GM12878 (cell line): Measurements from ENCODE around the gene CHCHD1. TPM values are rescaled to one million over a fixed set of nuclear protein-coding genes. Genes with fewer than 3 reads are reported as not detected.
A peak's percentile ranks its signal among the peaks of the same experiment; 100 is the strongest.

ENCODE experiments used
- ATAC-seq: fragments of 200-7000 bp; cut with Tn5 transposase; 3 replicates; pipeline ENCODE4 v1.9.1; 2020; ENCODE audit warnings: mild to moderate bottlenecking, moderate library complexity
- BruUV-seq: library from RNA; stranded (reverse); fragments of 400-500 nt; replicated peaks from 2 replicates; lab custom pipeline; 2021; lab: Mats Ljungman, UMichigan
- CTCF ChIA-PET: fragments of 300-600 bp; sonication (Branson Sonifier 250); formaldehyde crosslinking; extraction: SDS; loops from one replicate; lab custom pipeline; 2021; ENCODE audit warnings: inconsistent platforms; lab: Yijun Ruan, JAX
- POLR2A ChIA-PET: fragments of 350-600 bp; formaldehyde crosslinking; extraction: SDS; loops from one replicate; lab custom pipeline; 2021; ENCODE audit warnings: inconsistent platforms; lab: Charles Lee
- RAD21 ChIA-PET: fragments of 300-600 bp; sonication (Branson Sonifier 250); formaldehyde crosslinking; loops from one replicate; lab custom pipeline; 2023; ENCODE audit warnings: antibody characterized with exemption; ENCODE audit not compliant: unreplicated experiment; lab: Charles Lee
- SMC1A ChIA-PET: fragments of 300-600 bp; sonication (Branson Sonifier 250); formaldehyde crosslinking; loops from one replicate; lab custom pipeline; 2023; ENCODE audit not compliant: unreplicated experiment, uncharacterized antibody; lab: Charles Lee
- DNase-seq: peaks from one replicate; pipeline ENCODE4 v3.0.0-alpha.2; 2011; ENCODE audit warnings: low read depth, low spot score
- FAIRE-seq: peaks from 3 replicates; lab custom pipeline; 2011; peaks lifted over from hg19 to GRCh38; lab: Jason Lieb, UNC
- H2AFZ ChIP-seq: 2 replicates; pipeline ENCODE4 v1.6.0; 2011; ENCODE audit warnings: low read depth, low read length, control low read depth; ENCODE audit not compliant: control insufficient read depth
- H3K27ac ChIP-seq: 2 replicates; pipeline ENCODE4 v1.5.1; 2011; ENCODE audit warnings: control low read depth; ENCODE audit not compliant: control insufficient read depth, insufficient read depth
- H3K27me3 ChIP-seq, 2 experiments: replicated peaks in 1 of 2; 2 replicates each; pipeline versions ENCODE4 v1.6.0 to v1.6.1; 2011; ENCODE audit warnings: low read length in 1 of 2; ENCODE audit not compliant: control insufficient read depth in 2 of 2, insufficient read depth in 2 of 2
- H3K36me3 ChIP-seq, 2 experiments: 2 replicates each; pipeline ENCODE4 v1.5.1; 2011; ENCODE audit warnings: low read length in 1 of 2; ENCODE audit not compliant: control insufficient read depth in 2 of 2, insufficient read depth in 2 of 2
- H3K4me1 ChIP-seq: 2 replicates; pipeline ENCODE4 v1.6.1; 2011; ENCODE audit warnings: mild to moderate bottlenecking, low read length, moderate library complexity, mixed read lengths; ENCODE audit not compliant: control insufficient read depth, insufficient read depth
- H3K4me2 ChIP-seq: 2 replicates; pipeline ENCODE4 v1.6.0; 2011; ENCODE audit warnings: control low read depth; ENCODE audit not compliant: control insufficient read depth, insufficient read depth
- H3K4me3 ChIP-seq: fragments of 200-600 bp; sonication (generic); 2 replicates; pipeline ENCODE4 v1.5.1; 2016
- H3K79me2 ChIP-seq: 2 replicates; pipeline ENCODE4 v1.6.0; 2011; ENCODE audit warnings: low read length; ENCODE audit not compliant: control insufficient read depth, insufficient read depth
- H3K9ac ChIP-seq: 2 replicates; pipeline ENCODE4 v1.8.0; 2011; ENCODE audit warnings: low read length, control low read depth, mixed read lengths; ENCODE audit not compliant: control insufficient read depth, insufficient read depth
- H3K9me3 ChIP-seq: replicated peaks from 3 replicates; pipeline ENCODE4 v1.5.1; 2011; ENCODE audit warnings: mild to moderate bottlenecking, low read length; ENCODE audit not compliant: control insufficient read depth, insufficient read depth
- H4K20me1 ChIP-seq: 2 replicates; pipeline ENCODE4 v1.6.0; 2011; ENCODE audit not compliant: control insufficient read depth, insufficient read depth
- BACH1 ChIP-seq: fragments of 450-650 bp; IDR thresholded peaks from 2 replicates; pipeline ENCODE4 v1.6.1; 2017; ENCODE audit warnings: mild to moderate bottlenecking, borderline replicate concordance
- JUND ChIP-seq: IDR thresholded peaks from 2 replicates; pipeline ENCODE4 v1.6.1; 2012; ENCODE audit warnings: low read depth, mild to moderate bottlenecking, low read length, improper control_type of control experiment, moderate library complexity
- KDM1A ChIP-seq: fragments of 200-600 bp; sonication (generic); IDR thresholded peaks from 2 replicates; pipeline ENCODE4 v1.6.1; 2016; ENCODE audit warnings: borderline replicate concordance
- KLF5 ChIP-seq: fragments of 450-650 bp; IDR thresholded peaks from 2 replicates; pipeline ENCODE4 v1.6.1; 2014; ENCODE audit warnings: mild to moderate bottlenecking; ENCODE audit not compliant: partially characterized antibody
- MEF2B ChIP-seq: fragments of 450-650 bp; IDR thresholded peaks from 2 replicates; pipeline ENCODE4 v1.6.1; 2018; ENCODE audit warnings: mild to moderate bottlenecking, moderate library complexity; ENCODE audit not compliant: partially characterized antibody, poor library complexity, severe bottlenecking
- MXI1 ChIP-seq: fragments of 150-350 bp; IDR thresholded peaks from 2 replicates; pipeline ENCODE4 v1.6.1; 2011; ENCODE audit warnings: low read depth, mild to moderate bottlenecking, inconsistent platforms, low read length, improper control_type of control experiment
- PAX5 ChIP-seq: IDR thresholded peaks from 2 replicates; pipeline ENCODE4 v1.6.1; 2011; ENCODE audit warnings: low read depth, low read length, borderline replicate concordance
- POLR2A ChIP-seq: IDR thresholded peaks from 2 replicates; pipeline ENCODE4 v1.6.1; 2011; ENCODE audit warnings: low read depth, mild to moderate bottlenecking, low read length
- RB1 ChIP-seq: fragments of 450-650 bp; formaldehyde crosslinking; IDR thresholded peaks from 2 replicates; pipeline ENCODE4 v1.6.1; 2017; ENCODE audit warnings: mild to moderate bottlenecking, borderline replicate concordance
- RCOR1 ChIP-seq: conservative IDR thresholded peaks from 2 replicates; pipeline ENCODE4 v1.6.1; 2012; ENCODE audit warnings: low read depth, low read length, improper control_type of control experiment
- REST ChIP-seq: IDR thresholded peaks from 2 replicates; pipeline ENCODE4 v1.6.1; 2012; ENCODE audit warnings: mild to moderate bottlenecking, low read depth, low read length
- SMAD1 ChIP-seq: fragments of 450-650 bp; IDR thresholded peaks from 2 replicates; pipeline ENCODE4 v1.6.1; 2018; ENCODE audit warnings: mild to moderate bottlenecking, low read depth; ENCODE audit not compliant: partially characterized antibody
- SMAD5 ChIP-seq: IDR thresholded peaks from 2 replicates; pipeline ENCODE4 v1.6.1; 2016; ENCODE audit warnings: antibody characterized with exemption, low read depth
- SRF ChIP-seq, 2 experiments: IDR thresholded peaks; 2 replicates each; pipeline ENCODE4 v1.6.1; 2011; ENCODE audit warnings: low read depth in 2 of 2, low read length in 2 of 2, mild to moderate bottlenecking in 1 of 2, moderate library complexity in 1 of 2
- TAF1 ChIP-seq: IDR thresholded peaks from 2 replicates; pipeline ENCODE4 v1.6.1; 2011; ENCODE audit warnings: mild to moderate bottlenecking, low read depth, low read length, borderline replicate concordance
- TBL1XR1 ChIP-seq: IDR thresholded peaks from 2 replicates; pipeline ENCODE4 v1.6.1; 2012; ENCODE audit warnings: low read depth, low read length, improper control_type of control experiment
- USF2 ChIP-seq: IDR thresholded peaks from 2 replicates; pipeline ENCODE4 v1.6.1; 2011; ENCODE audit warnings: low read depth, low read length, improper control_type of control experiment, borderline replicate concordance
- ZNF217 ChIP-seq: fragments of 450-650 bp; IDR thresholded peaks from 2 replicates; pipeline ENCODE4 v1.6.1; 2017; ENCODE audit warnings: antibody characterized with exemption, mild to moderate bottlenecking
- WGBS: methylation state at CpG from one replicate; pipeline ENCODE4 v1.1.6; 2016; ENCODE audit warnings: low lambda C conversion rate; ENCODE audit not compliant: insufficient replicate concordance, insufficient coverage; ENCODE audit errors: missing lambda C conversion rate; 5-methylcytosine and 5-hydroxymethylcytosine counted together
- in situ Hi-C: fragments of 300-500 bp; cut with MboI; formaldehyde crosslinking; loops from 9 replicates; pipeline ENCODE4 v1.14.3; 2018; ENCODE audit warnings: mixed read lengths
- intact Hi-C: fragments of 100-400 bp; cut with micrococcal nuclease; formaldehyde crosslinking; loops from one replicate; pipeline ENCODE4 v1.14.2; 2022; ENCODE audit not compliant: unreplicated experiment
- polyA plus RNA-seq, 11 experiments: library from polyadenylated mRNA; depleted of rRNA in 4 of 11; unstranded in 6 of 11; stranded (reverse) in 5 of 11; fragments of >200 nt; fragmentation: Nextera tagmentation in 4 of 11; fragmentation: Illumina TruSeq in 1 of 11; extraction: Ambion mirVana in 4 of 11; extraction: Trizol in 1 of 11; gene quantifications; 1 replicate in 1 of 11; 2 replicates in 10 of 11; pipeline versions ENCODE4 v1.2.1 to v1.2.3, GENCODE V29; 2011 to 2016; ENCODE audit warnings: inconsistent platforms in 2 of 11, missing spikeins in 2 of 11, low read depth in 1 of 11
- total RNA-seq, 4 experiments: library from RNA; depleted of rRNA in 3 of 4; stranded (reverse); fragments of >200 nt in 3 of 4; fragmentation: Illumina TruSeq in 1 of 4; extraction: Trizol in 1 of 4; gene quantifications; 2 replicates each; pipeline versions ENCODE4 v1.2.1 to v1.2.3, GENCODE V29; 2013 to 2021

Gene CHCHD1
- total and polyA plus RNA-seq, 10 of the 15 experiments (the other 5 are each of a cell fraction or from before 2014, with no cell fraction given), result 35.0 to 132 (median 70.0) TPM

- H3K4me2 ChIP-seq, result peak overlapping the region; percentile 92
- peaks cover 59% of the 10 kb centered on the region for H3K79me2 ChIP-seq
- 1% methylated on average over 90 of the region's 101 CpGs for WGBS
- intact Hi-C loops, result loop anchor here (2.0 to 5.0 kb wide), 3 partner anchors 40 to 106 kb away; partner anchors contain the start of gene NDST2
- ChIA-PET SMC1A (interaction anchor here (0.5 to 6.5 kb wide), 13 partner anchors 9 to 1138 kb away, joined by 3 to 46 read pairs (median 6); partner anchors contain the start of genes CHCHD1, SEC24C and ZSWIM8), RAD21 (interaction anchor here (0.8 to 4.0 kb wide), 20 partner anchors 8 to 168 kb away, joined by 3 to 37 read pairs (median 4); partner anchors contain the start of genes CAMK2G, CHCHD1 and SEC24C), POLR2A (interaction anchor here (0.7 to 6.8 kb wide), 18 partner anchors 9 to 253 kb away, joined by 3 to 63 read pairs (median 5); partner anchors contain the start of genes CHCHD1, SEC24C and ZSWIM8), CTCF (interaction anchor here (1.0 to 5.0 kb wide), 14 partner anchors 10 to 220 kb away, joined by 3 to 55 read pairs (median 8); partner anchors contain the start of genes CHCHD1 and SEC24C)
- DNase-seq (peak; percentile 48), FAIRE-seq (no peak), ATAC-seq (peak; percentile 83)
- H2AFZ ChIP-seq, result peak overlapping the region; percentile 74
- H3K27me3 ChIP-seq, result no peaks in the 10 kb centered on the region
- peak overlapping the region; percentile 83 for H3K27ac ChIP-seq
- no peaks in the 10 kb centered on the region for H3K9me3 ChIP-seq
- peak overlapping the region; percentile 94 for H3K4me3 ChIP-seq
- in situ Hi-C loops, result no loop called here
- no TSS peak for BruUV-seq
- H3K9ac ChIP-seq, result peak overlapping the region; percentile 79
- peaks cover 5% of the 10 kb centered on the region for H3K4me1 ChIP-seq
- no peaks in the 10 kb centered on the region for H4K20me1 ChIP-seq
- peaks cover 13 to 37% of the 10 kb centered on the region in 2 experiments for H3K36me3 ChIP-seq
- TF ChIP-seq BACH1 (peak; percentile 95), MEF2B (peak; percentile 44), ZNF217 (peak; percentile 33; the same call in 1 of the 2 replicates), REST (no peak), KDM1A (no peak), SRF (IDR thresholded peaks at IDR 0.05; ENCODE audit: low read depth in 2 of 2, low read length in 2 of 2) (0 out of 4 replicates have a peak, but pooled peaks of 1 of the 2 experiments have one; percentile 32), POLR2A (peak; percentile 79), SMAD5 (0 out of 2 replicates have a peak, but pooled peaks have one; percentile 34), JUND (no peak), RB1 (peak; percentile 67; the same call in 1 of the 2 replicates), RCOR1 (no peak), SMAD1 (no peak), MXI1 (peak; percentile 78), KLF5 (no peak), USF2 (peak; percentile 2; the same call in 1 of the 2 replicates), PAX5 (peak; percentile 95), TBL1XR1 (no peak), TAF1 (peak; percentile 54; the same call in 1 of the 2 replicates)
Measured at GRCh38 chr10:73772281-73773151, 9.3 kb upstream of the CHCHD1 start.
